SK-N-SH (cell line): ENCODE data around the gene DGLUCY. TPM values are rescaled to one million over a fixed set of nuclear protein-coding genes. Genes with fewer than 3 reads are reported as not detected.

Experiments used
- CTCF ChIA-PET: fragments of 300-600, 350-600 bp; formaldehyde crosslinking; extraction: SDS; loops from one replicate; lab custom pipeline; 2021; lab: Yijun Ruan, JAX
- POLR2A ChIA-PET: fragments of 350-600 bp; sonication (Branson Sonifier 250); formaldehyde crosslinking; extraction: SDS; loops from one replicate; lab custom pipeline; 2020; ENCODE audit warnings: antibody characterized with exemption, inconsistent platforms; lab: Yijun Ruan, JAX
- DNase-seq: peaks from one replicate; pipeline ENCODE4 v3.0.0; 2012
- H2AFZ ChIP-seq: fragments of 200-600 bp; sonication (generic); 2 replicates; pipeline ENCODE4 v1.8.1; 2016; ENCODE audit warnings: antibody characterized with exemption, mild to moderate bottlenecking, low read depth
- H3F3A ChIP-seq: fragments of 200-600 bp; sonication (generic); replicated peaks from 2 replicates; pipeline ENCODE3; 2016; ENCODE audit warnings: antibody characterized with exemption, mild to moderate bottlenecking; ENCODE audit not compliant: insufficient read depth
- H3K27ac ChIP-seq, 2 experiments: fragments of 200-500 bp in 1 of 2; fragments of 200-600 bp in 1 of 2; sonication (Bioruptor generic) in 1 of 2; sonication (generic), shearing (Covaris generic) in 1 of 2; 2 replicates each; pipeline versions ENCODE4 v1.5.1 to v1.6.1; 2014 to 2016; ENCODE audit warnings: low read depth in 2 of 2, inconsistent platforms in 1 of 2, low read length in 1 of 2, mild to moderate bottlenecking in 1 of 2, mixed read lengths in 1 of 2
- H3K27me3 ChIP-seq: fragments of 200-600 bp; sonication (generic), shearing (Covaris generic); 2 replicates; pipeline ENCODE4 v1.6.1; 2016; ENCODE audit warnings: mixed run types; ENCODE audit not compliant: insufficient read depth
- H3K36me3 ChIP-seq, 2 experiments: fragments of 200-500 bp in 1 of 2; fragments of 200-600 bp in 1 of 2; sonication (Bioruptor generic) in 1 of 2; sonication (generic) in 1 of 2; replicated peaks in 1 of 2; 2 replicates each; pipeline versions ENCODE3 to v1.5.1; 2014 to 2016; ENCODE audit warnings: low read length in 1 of 2, mild to moderate bottlenecking in 1 of 2; ENCODE audit not compliant: insufficient read depth in 2 of 2, control insufficient read depth in 1 of 2
- H3K4me1 ChIP-seq, 2 experiments: fragments of 200-500 bp in 1 of 2; fragments of 200-600 bp in 1 of 2; sonication (Bioruptor generic) in 1 of 2; sonication (generic), shearing (Covaris generic) in 1 of 2; 2 replicates each; pipeline versions ENCODE4 v1.5.1 to v1.6.1; 2014 to 2016; ENCODE audit warnings: low read depth in 1 of 2, low read length in 1 of 2, mixed run types in 1 of 2; ENCODE audit not compliant: insufficient read depth in 2 of 2, control insufficient read depth in 1 of 2
- H3K4me2 ChIP-seq: fragments of 200-600 bp; sonication (generic), shearing (Covaris generic); 2 replicates; pipeline ENCODE4 v1.6.1; 2017; ENCODE audit warnings: mixed run types
- H3K4me3 ChIP-seq, 2 experiments: fragments of 200-500 bp in 1 of 2; fragments of 200-600 bp in 1 of 2; sonication (Bioruptor generic) in 1 of 2; sonication (generic), shearing (Covaris generic) in 1 of 2; 2 replicates each; pipeline versions ENCODE4 v1.5.1 to v1.8.1; 2014 to 2016; ENCODE audit warnings: low read depth in 2 of 2, inconsistent platforms in 1 of 2, low read length in 1 of 2, mild to moderate bottlenecking in 1 of 2, mixed read lengths in 1 of 2, moderate library complexity in 1 of 2
- H3K79me2 ChIP-seq: fragments of 200-600 bp; sonication (generic); 2 replicates; pipeline ENCODE4 v1.8.1; 2017; ENCODE audit warnings: mild to moderate bottlenecking; ENCODE audit not compliant: insufficient read depth
- H3K9ac ChIP-seq: fragments of 200-600 bp; sonication (generic); 2 replicates; pipeline ENCODE4 v1.6.1; 2017; ENCODE audit warnings: mixed run types
- H3K9me2 ChIP-seq: fragments of 200-600 bp; sonication (generic); 2 replicates; pipeline ENCODE4 v1.6.1; 2017; ENCODE audit warnings: mixed run types
- H3K9me3 ChIP-seq: fragments of 200-600 bp; sonication (generic); 2 replicates; pipeline ENCODE4 v1.6.1; 2017; ENCODE audit warnings: mixed run types, mild to moderate bottlenecking, moderate library complexity
- H4K20me1 ChIP-seq: fragments of 200-600 bp; sonication (generic); 2 replicates; pipeline ENCODE4 v1.6.1; 2017; ENCODE audit warnings: mild to moderate bottlenecking, mixed run types; ENCODE audit not compliant: insufficient read depth
- CHD2 ChIP-seq: fragments of 150-350 bp; IDR thresholded peaks from 2 replicates; pipeline ENCODE4 v1.6.1; 2018; ENCODE audit warnings: low read length; ENCODE audit not compliant: partially characterized antibody
- CTCF ChIP-seq: fragments of 200-600 bp; sonication (generic); IDR thresholded peaks from 2 replicates; pipeline ENCODE4 v1.6.1; 2017; ENCODE audit warnings: antibody characterized with exemption, mild to moderate bottlenecking, moderate library complexity
- EP300 ChIP-seq, 2 experiments: IDR thresholded peaks; 2 replicates each; pipeline versions ENCODE4 v1.4.0 to v1.6.1; 2012; ENCODE audit warnings: borderline replicate concordance in 1 of 2, low read depth in 1 of 2, low read length in 1 of 2
- FOSL2 ChIP-seq: IDR thresholded peaks from 2 replicates; pipeline ENCODE4 v1.4.0; 2012; ENCODE audit warnings: low read depth, mild to moderate bottlenecking, moderate library complexity, borderline replicate concordance
- FOXJ3 ChIP-seq: sonication (generic); formaldehyde crosslinking; IDR thresholded peaks from 2 replicates; pipeline ENCODE4 v1.5.1; 2020; ENCODE audit warnings: mild to moderate bottlenecking, missing genetic modification reagents
- GABPA ChIP-seq: IDR thresholded peaks from 2 replicates; pipeline ENCODE4 v1.4.0; 2012; ENCODE audit warnings: low read depth, mild to moderate bottlenecking
- GATA2 ChIP-seq: sonication (generic); formaldehyde crosslinking; IDR thresholded peaks from 2 replicates; pipeline ENCODE4 v1.5.0; 2020; ENCODE audit warnings: mild to moderate bottlenecking, missing genetic modification reagents
- JUND ChIP-seq: IDR thresholded peaks from 2 replicates; pipeline ENCODE4 v1.4.0; 2012
- MAX ChIP-seq: IDR thresholded peaks from 2 replicates; pipeline ENCODE4 v1.4.0; 2012; ENCODE audit warnings: low read depth
- MXI1 ChIP-seq: IDR thresholded peaks from 2 replicates; pipeline ENCODE4 v1.6.1; 2012; ENCODE audit warnings: mild to moderate bottlenecking, low read depth, low read length, improper control_type of control experiment
- NFIC ChIP-seq: IDR thresholded peaks from 2 replicates; pipeline ENCODE4 v1.4.0; 2012; ENCODE audit warnings: borderline replicate concordance
- PBX3 ChIP-seq: IDR thresholded peaks from 2 replicates; pipeline ENCODE4; 2012
- RCOR1 ChIP-seq: fragments of 150-350 bp; IDR thresholded peaks from 2 replicates; pipeline ENCODE4 v1.6.1; 2017; ENCODE audit warnings: antibody characterized with exemption, low read length
- REST ChIP-seq: IDR thresholded peaks from 2 replicates; pipeline ENCODE4 v1.6.1; 2012; ENCODE audit warnings: mild to moderate bottlenecking, low read depth, low read length, moderate library complexity
- RFX5 ChIP-seq: IDR thresholded peaks from 2 replicates; pipeline ENCODE4 v1.6.1; 2012; ENCODE audit warnings: mild to moderate bottlenecking, improper control_type of control experiment, low read length
- RXRA ChIP-seq: IDR thresholded peaks from 2 replicates; pipeline ENCODE4 v1.4.0; 2012; ENCODE audit warnings: low read depth, mild to moderate bottlenecking, borderline replicate concordance
- SIN3A ChIP-seq: IDR thresholded peaks from 2 replicates; pipeline ENCODE4 v1.6.1; 2012; ENCODE audit warnings: low read depth, mild to moderate bottlenecking, low read length, moderate library complexity, borderline replicate concordance
- SMC3 ChIP-seq: IDR thresholded peaks from 2 replicates; pipeline ENCODE4 v1.6.1; 2012; ENCODE audit warnings: low read depth, low read length, improper control_type of control experiment
- TCF12 ChIP-seq: IDR thresholded peaks from 2 replicates; pipeline ENCODE4 v1.4.0; 2012
- TEAD4 ChIP-seq: IDR thresholded peaks from 2 replicates; pipeline ENCODE4 v1.4.0; 2012; ENCODE audit warnings: mild to moderate bottlenecking, borderline replicate concordance; ENCODE audit not compliant: insufficient read depth
- USF1 ChIP-seq: IDR thresholded peaks from 2 replicates; pipeline ENCODE4 v1.4.0; 2012; ENCODE audit warnings: low read depth, borderline replicate concordance
- YY1 ChIP-seq: IDR thresholded peaks from 2 replicates; pipeline ENCODE4 v1.4.0; 2012; ENCODE audit warnings: low read depth, mild to moderate bottlenecking
- ZBTB33 ChIP-seq: IDR thresholded peaks from 2 replicates; pipeline ENCODE4 v1.4.0; 2012; ENCODE audit warnings: low read depth, borderline replicate concordance
- WGBS: methylation state at CpG from one replicate; pipeline ENCODE4 v1.1.6; 2017; ENCODE audit warnings: low lambda C conversion rate; 5-methylcytosine and 5-hydroxymethylcytosine counted together
- polyA plus RNA-seq, 3 experiments: library from polyadenylated mRNA; depleted of rRNA; stranded (reverse); fragments of >200 nt; gene quantifications; 2 replicates each; pipeline ENCODE4 v1.2.3, GENCODE V29; 2012

Gene DGLUCY
- polyA plus RNA-seq, 1 of the 3 experiments (the other 2 are of a cell fraction), result 17.2 TPM

GRCh38 chr14:91100102-91100501 lies 13.8 kb upstream of the DGLUCY start (continued):
- TF ChIP-seq REST, result no peak
- TF ChIP-seq RFX5, result no peak
- TF ChIP-seq MAX, result no peak
- TF ChIP-seq USF1, result no peak
- TF ChIP-seq EP300 (IDR thresholded peaks at IDR 0.05; ENCODE audit: borderline replicate concordance in 1 of 2, low read depth in 1 of 2, low read length in 1 of 2), result no peak

- ChIA-PET POLR2A (no interaction called here), CTCF (no interaction called here)
- Histone ChIP-seq H3K79me2 (no peaks in the 10 kb centered on the region), H3K36me3 (no peaks in the 10 kb centered on the region), H3K27ac (no peak overlapping the region), H3K9ac (no peak overlapping the region), H2AFZ (no peak overlapping the region), H3K27me3 (no peaks in the 10 kb centered on the region), H3K9me3 (no peaks in the 10 kb centered on the region), H3K4me1 (peaks cover 0 to 5% of the 10 kb centered on the region in 2 experiments; a peak in 1 of 4 replicates), H3K4me3 (no peak overlapping the region), H4K20me1 (no peaks in the 10 kb centered on the region), H3K4me2 (no peak overlapping the region), H3K9me2 (no peaks in the 10 kb centered on the region), H3F3A (no peaks in the 10 kb centered on the region)
- no peak for DNase-seq
- 66% methylated on average over 8 of the region's 8 CpGs for WGBS
- TF ChIP-seq JUND, result no peak
- no peak for TF ChIP-seq GABPA
- no peak for TF ChIP-seq RFX5
- TF ChIP-seq SIN3A, result no peak
- no peak for TF ChIP-seq ZBTB33
- no peak for TF ChIP-seq RCOR1
- no peak for TF ChIP-seq CTCF
- no peak for TF ChIP-seq FOXJ3 (CRISPR knock-in tag)
- no peak for TF ChIP-seq TEAD4
- no peak for TF ChIP-seq MXI1
- no peak for TF ChIP-seq CHD2
- no peak for TF ChIP-seq NFIC
- TF ChIP-seq GATA2, result no peak
- no peak for TF ChIP-seq EP300 (IDR thresholded peaks at IDR 0.05; ENCODE audit: borderline replicate concordance in 1 of 2, low read depth in 1 of 2, low read length in 1 of 2)
- TF ChIP-seq SMC3, result no peak
- TF ChIP-seq FOSL2, result no peak
- TF ChIP-seq YY1, result no peak
- TF ChIP-seq RXRA, result no peak
- no peak for TF ChIP-seq PBX3
- TF ChIP-seq TCF12, result no peak
- TF ChIP-seq, all 33 proteins: peak for 0
Observed at GRCh38 chr14:91103116-91103515, 10.8 kb upstream of the DGLUCY start.
